Measurements from ENCODE around the gene CBLB. TPM values are rescaled to one million over a fixed set of nuclear protein-coding genes. Genes with fewer than 3 reads are reported as not detected.

The CBLB gene
- 14.3 to 21.4 TPM (median 19.0 TPM) in 5 replicates for total RNA-seq (2022; extraction: Qiagen RNA extraction; ENCODE audit: low read depth)

GRCh38 chr3:105868742-105869530 is at the start of gene CBLB:
TSS of gene CBLB (minus strand) at chr3:105869012. CDS start at chr3:105867577, 1,435 bp downstream.

